IMR-90 (cell line): ENCODE data around the gene TNN. TPM values are rescaled to one million over a fixed set of nuclear protein-coding genes. Genes with fewer than 3 reads are reported as not detected.

Experiments
- ATAC-seq: fragments of 200-7000 bp; cut with Tn5 transposase; 2 replicates; pipeline ENCODE4 v1.9.1; 2020; ENCODE audit warnings: low read depth, mild to moderate bottlenecking, moderate library complexity
- BruUV-seq: library from RNA; stranded (reverse); fragments of 400-500 nt; replicated peaks from 2 replicates; lab custom pipeline; 2021; lab: Mats Ljungman, UMichigan
- CTCF ChIA-PET: fragments of 300-600 bp; formaldehyde crosslinking; extraction: SDS; loops from one replicate; lab custom pipeline; 2021; ENCODE audit warnings: antibody characterized with exemption; lab: Yijun Ruan, JAX
- POLR2A ChIA-PET: fragments of 300-600 bp; sonication (Branson Sonifier 250); formaldehyde crosslinking; loops from one replicate; lab custom pipeline; 2022; ENCODE audit warnings: antibody characterized with exemption; ENCODE audit not compliant: unreplicated experiment; lab: Charles Lee
- DNase-seq: peaks from one replicate; pipeline ENCODE4 v3.0.0; 2013
- H2AFZ ChIP-seq: replicated peaks from 2 replicates; pipeline ENCODE3; 2013; ENCODE audit warnings: low read length, mild to moderate bottlenecking; ENCODE audit not compliant: poor library complexity
- H2AK5ac ChIP-seq: 2 replicates; pipeline ENCODE4 v1.6.1; 2013; ENCODE audit warnings: low read depth, low read length, inconsistent platforms
- H2AK9ac ChIP-seq: replicated peaks from 2 replicates; pipeline ENCODE3; 2013; ENCODE audit warnings: mild to moderate bottlenecking, low read depth, low read length, moderate library complexity; ENCODE audit not compliant: poor library complexity
- H2BK120ac ChIP-seq: 2 replicates; pipeline ENCODE4 v1.6.1; 2013; ENCODE audit warnings: low read depth, low read length, inconsistent platforms
- H2BK15ac ChIP-seq: 3 replicates; pipeline ENCODE4 v1.6.1; 2013; ENCODE audit warnings: low read depth, low read length, inconsistent platforms
- H2BK20ac ChIP-seq: 2 replicates; pipeline ENCODE4 v1.6.1; 2013; ENCODE audit warnings: low read depth, mild to moderate bottlenecking, inconsistent platforms, low read length, moderate library complexity
- H2BK5ac ChIP-seq: 2 replicates; pipeline ENCODE4 v1.6.1; 2013; ENCODE audit warnings: mild to moderate bottlenecking, low read depth, low read length, inconsistent platforms; ENCODE audit not compliant: poor library complexity, severe bottlenecking
- H3K14ac ChIP-seq: replicated peaks from 2 replicates; pipeline ENCODE4 v1.6.1; 2013; ENCODE audit warnings: low read depth, low read length, inconsistent platforms
- H3K18ac ChIP-seq: 2 replicates; pipeline ENCODE4 v1.6.1; 2013; ENCODE audit warnings: low read depth, low read length, control low read depth
- H3K23ac ChIP-seq: 2 replicates; pipeline ENCODE4 v1.6.1; 2013; ENCODE audit warnings: low read depth, low read length, inconsistent platforms
- H3K27ac ChIP-seq: 2 replicates; pipeline ENCODE4 v1.5.1; 2013; ENCODE audit warnings: mild to moderate bottlenecking, control low read depth, low read length; ENCODE audit not compliant: insufficient read depth
- H3K27me3 ChIP-seq: 2 replicates; pipeline ENCODE4 v1.6.1; 2013; ENCODE audit warnings: low read length; ENCODE audit not compliant: control insufficient read depth, insufficient read depth
- H3K36me3 ChIP-seq: 2 replicates; pipeline ENCODE4 v1.6.1; 2013; ENCODE audit warnings: low read length, mixed read lengths; ENCODE audit not compliant: control insufficient read depth, insufficient read depth
- H3K4ac ChIP-seq: 2 replicates; pipeline ENCODE4 v1.6.1; 2013; ENCODE audit warnings: low read depth, low read length, inconsistent platforms
- H3K4me1 ChIP-seq: 2 replicates; pipeline ENCODE4 v1.6.1; 2013; ENCODE audit warnings: low read length, mixed read lengths; ENCODE audit not compliant: control insufficient read depth, insufficient read depth
- H3K4me2 ChIP-seq: 2 replicates; pipeline ENCODE4 v1.6.1; 2013; ENCODE audit warnings: low read depth, mild to moderate bottlenecking, control low read depth, low read length, moderate library complexity
- H3K4me3 ChIP-seq: 2 replicates; pipeline ENCODE4 v1.5.1; 2013; ENCODE audit warnings: low read depth, mild to moderate bottlenecking, control low read depth, low read length, moderate library complexity; ENCODE audit not compliant: insufficient read depth
- H3K56ac ChIP-seq: 2 replicates; pipeline ENCODE4 v1.6.1; 2013; ENCODE audit warnings: low read length, inconsistent platforms; ENCODE audit not compliant: insufficient read depth; ENCODE audit errors: extremely low read depth
- H3K79me1 ChIP-seq, 2 experiments: 2 replicates each; pipeline ENCODE4 v1.6.1; 2013; ENCODE audit warnings: low read length in 2 of 2, inconsistent platforms in 1 of 2, low read depth in 1 of 2
- H3K9ac ChIP-seq: 2 replicates; pipeline ENCODE4 v1.6.1; 2013; ENCODE audit warnings: low read depth, low read length, control low read depth
- H3K9me1 ChIP-seq: 2 replicates; pipeline ENCODE4 v1.6.1; 2013; ENCODE audit warnings: low read length, inconsistent platforms; ENCODE audit not compliant: insufficient read depth
- H3K9me3 ChIP-seq: 2 replicates; pipeline ENCODE4 v1.6.1; 2013; ENCODE audit warnings: low read length; ENCODE audit not compliant: control insufficient read depth, insufficient read depth
- H4K20me1 ChIP-seq: 2 replicates; pipeline ENCODE4 v1.6.1; 2013; ENCODE audit warnings: low read length, inconsistent platforms; ENCODE audit not compliant: insufficient read depth
- H4K5ac ChIP-seq: 2 replicates; pipeline ENCODE4 v1.6.1; 2013; ENCODE audit warnings: mild to moderate bottlenecking, low read depth, low read length, control low read depth
- H4K8ac ChIP-seq, 2 experiments: 2 replicates each; pipeline ENCODE4 v1.6.1; 2013; ENCODE audit warnings: low read depth in 2 of 2, low read length in 2 of 2, control low read depth in 1 of 2, inconsistent platforms in 1 of 2
- H4K91ac ChIP-seq: 2 replicates; pipeline ENCODE4 v1.6.1; 2013; ENCODE audit warnings: low read depth, low read length, inconsistent platforms; ENCODE audit not compliant: insufficient read depth
- BHLHE40 ChIP-seq: fragments of 150-350 bp; IDR thresholded peaks from 2 replicates; pipeline ENCODE4 v1.6.1; 2016; ENCODE audit warnings: mild to moderate bottlenecking, low read depth, low read length
- CEBPB ChIP-seq: IDR thresholded peaks from 2 replicates; pipeline ENCODE4 v1.6.1; 2012; ENCODE audit warnings: low read depth, low read length, improper control_type of control experiment
- MAFK ChIP-seq: IDR thresholded peaks from 2 replicates; pipeline ENCODE4 v1.6.1; 2012; ENCODE audit warnings: low read depth, low read length, improper control_type of control experiment
- MXI1 ChIP-seq: IDR thresholded peaks from 2 replicates; pipeline ENCODE4 v1.6.1; 2012; ENCODE audit warnings: low read depth, mild to moderate bottlenecking, low read length, moderate library complexity, borderline replicate concordance
- POLR2A ChIP-seq: IDR thresholded peaks from 2 replicates; pipeline ENCODE4 v1.6.1; 2012; ENCODE audit warnings: mild to moderate bottlenecking, low read depth, low read length
- RAD21 ChIP-seq: IDR thresholded peaks from 2 replicates; pipeline ENCODE4 v1.6.1; 2012; ENCODE audit warnings: low read length, improper control_type of control experiment
- RFX5 ChIP-seq: IDR thresholded peaks from 2 replicates; pipeline ENCODE4 v1.8.0; 2012; ENCODE audit warnings: low read depth, mild to moderate bottlenecking, low read length, moderate library complexity
- WGBS, 2 experiments: methylation state at CpG; one replicate each; pipeline versions ENCODE4 v1.1.5 to v1.1.7; 2013; ENCODE audit warnings: missing lambda C conversion rate in 2 of 2; ENCODE audit not compliant: insufficient read length in 1 of 2; ENCODE audit errors: extremely low coverage in 2 of 2; 5-methylcytosine and 5-hydroxymethylcytosine counted together
- dilution Hi-C: fragments of 300-500 bp; cut with HindIII; formaldehyde crosslinking; loops from one replicate; pipeline ENCODE4 v1.14.3; 2018; ENCODE audit warnings: low sequenced_read_pairs; ENCODE audit not compliant: unreplicated experiment
- in situ Hi-C: fragments of 300-500 bp; cut with MboI; formaldehyde crosslinking; loops from 3 replicates; pipeline ENCODE4 v1.14.3; 2019; ENCODE audit warnings: low sequenced_read_pairs, inconsistent platforms, mixed read lengths
- intact Hi-C: fragments of 100-400 bp; cut with micrococcal nuclease; formaldehyde crosslinking; loops from 2 replicates; pipeline ENCODE4 v1.10.0; 2022
- polyA plus RNA-seq, 3 experiments: library from polyadenylated mRNA; depleted of rRNA; stranded (reverse); fragments of >200 nt; gene quantifications; 2 replicates each; pipeline ENCODE4 v1.2.3, GENCODE V29; 2012; ENCODE audit warnings: low replicate concordance in 1 of 3
- total RNA-seq: library from RNA; depleted of rRNA; stranded (reverse); fragments of >200 nt; gene quantifications from 2 replicates; pipeline ENCODE4 v1.2.3, GENCODE V29; 2012
- TF ChIP-seq, protein P1 (sequence below): fragments of 150-350 bp; IDR thresholded peaks from 2 replicates; pipeline ENCODE4 v1.6.1; 2017; ENCODE audit warnings: mild to moderate bottlenecking, antibody characterized with exemption, low read length, low read depth
- TF ChIP-seq, protein P2 (sequence below): conservative IDR thresholded peaks from 2 replicates; pipeline ENCODE4 v1.5.1; 2012; ENCODE audit warnings: mild to moderate bottlenecking, low read depth, low read length, improper control_type of control experiment

TNN gene
- total and polyA plus RNA-seq, 2 of the 4 experiments (the other 2 are of a cell fraction): not detected

DNA sequence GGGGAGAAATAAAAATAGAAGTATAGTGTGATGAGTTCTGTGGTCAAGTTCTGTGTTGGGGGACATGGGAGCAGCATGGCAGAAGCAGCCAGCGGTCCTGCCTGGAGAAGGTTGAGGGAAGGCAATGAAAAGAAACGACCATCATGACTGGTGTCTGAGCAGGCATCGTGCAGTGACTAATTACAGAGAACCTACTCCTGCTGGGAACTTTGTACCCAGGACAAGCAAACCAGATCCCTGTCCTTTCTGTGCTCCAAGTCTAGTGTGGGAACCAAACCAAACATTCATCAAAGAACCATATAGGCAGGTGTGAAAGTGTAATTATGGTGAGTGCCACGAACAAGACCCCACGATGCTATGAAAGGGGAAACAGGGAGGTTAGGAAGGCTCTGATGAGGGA lies 99.1 kb downstream of the TNN start:
- H3K56ac ChIP-seq: no peak overlapping the region
- CTCF ChIA-PET: no interaction called here
- no peaks in the 10 kb centered on the region for H3K9me1 ChIP-seq
- H2AFZ ChIP-seq: no peak overlapping the region
- H2BK120ac ChIP-seq: no peak overlapping the region
- no peak overlapping the region for H2BK5ac ChIP-seq
- no peak overlapping the region for H3K23ac ChIP-seq
- H2BK20ac ChIP-seq: no peak overlapping the region
- no peak overlapping the region for H3K4ac ChIP-seq
- 57% methylated on average over 1 of the region's 5 CpGs; no CpG with 5 or more reads in 1 of the 2 experiments for WGBS, 2 experiments
- H4K5ac ChIP-seq: no peak overlapping the region
- no peaks in the 10 kb centered on the region for H3K27me3 ChIP-seq
- POLR2A ChIA-PET: no interaction called here
- H3K4me2 ChIP-seq: no peak overlapping the region
- no peaks in the 10 kb centered on the region for H3K4me1 ChIP-seq
- no peak for TF ChIP-seq POLR2A
- TF ChIP-seq RFX5: no peak
- TF ChIP-seq, protein P1, sequence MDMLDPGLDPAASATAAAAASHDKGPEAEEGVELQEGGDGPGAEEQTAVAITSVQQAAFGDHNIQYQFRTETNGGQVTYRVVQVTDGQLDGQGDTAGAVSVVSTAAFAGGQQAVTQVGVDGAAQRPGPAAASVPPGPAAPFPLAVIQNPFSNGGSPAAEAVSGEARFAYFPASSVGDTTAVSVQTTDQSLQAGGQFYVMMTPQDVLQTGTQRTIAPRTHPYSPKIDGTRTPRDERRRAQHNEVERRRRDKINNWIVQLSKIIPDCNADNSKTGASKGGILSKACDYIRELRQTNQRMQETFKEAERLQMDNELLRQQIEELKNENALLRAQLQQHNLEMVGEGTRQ: no peak
- no peak for TF ChIP-seq BHLHE40
- no peak for TF ChIP-seq MXI1
- TF ChIP-seq, protein P2, sequence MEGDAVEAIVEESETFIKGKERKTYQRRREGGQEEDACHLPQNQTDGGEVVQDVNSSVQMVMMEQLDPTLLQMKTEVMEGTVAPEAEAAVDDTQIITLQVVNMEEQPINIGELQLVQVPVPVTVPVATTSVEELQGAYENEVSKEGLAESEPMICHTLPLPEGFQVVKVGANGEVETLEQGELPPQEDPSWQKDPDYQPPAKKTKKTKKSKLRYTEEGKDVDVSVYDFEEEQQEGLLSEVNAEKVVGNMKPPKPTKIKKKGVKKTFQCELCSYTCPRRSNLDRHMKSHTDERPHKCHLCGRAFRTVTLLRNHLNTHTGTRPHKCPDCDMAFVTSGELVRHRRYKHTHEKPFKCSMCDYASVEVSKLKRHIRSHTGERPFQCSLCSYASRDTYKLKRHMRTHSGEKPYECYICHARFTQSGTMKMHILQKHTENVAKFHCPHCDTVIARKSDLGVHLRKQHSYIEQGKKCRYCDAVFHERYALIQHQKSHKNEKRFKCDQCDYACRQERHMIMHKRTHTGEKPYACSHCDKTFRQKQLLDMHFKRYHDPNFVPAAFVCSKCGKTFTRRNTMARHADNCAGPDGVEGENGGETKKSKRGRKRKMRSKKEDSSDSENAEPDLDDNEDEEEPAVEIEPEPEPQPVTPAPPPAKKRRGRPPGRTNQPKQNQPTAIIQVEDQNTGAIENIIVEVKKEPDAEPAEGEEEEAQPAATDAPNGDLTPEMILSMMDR: no peak
- no peak for TF ChIP-seq RAD21
- no peak for TF ChIP-seq CEBPB
- TF ChIP-seq MAFK: no peak
- H2AK9ac ChIP-seq: no peak overlapping the region
- no peak overlapping the region for H4K8ac ChIP-seq
- no peak overlapping the region for H2AK5ac ChIP-seq
- no peak overlapping the region for H3K4me3 ChIP-seq
- DNase-seq: no peak
- H3K9ac ChIP-seq: no peak overlapping the region
- no peaks in the 10 kb centered on the region for H3K9me3 ChIP-seq
- H3K36me3 ChIP-seq: no peaks in the 10 kb centered on the region
- dilution Hi-C loops (no loop called here), in situ Hi-C loops (loop anchor here (25.0 kb wide), 1 partner anchor 1696 kb away; no protein-coding TSS in a partner anchor), intact Hi-C loops (no loop called here)
- no peak overlapping the region for H3K14ac ChIP-seq
- H2BK15ac ChIP-seq: no peak overlapping the region
- H3K79me1 ChIP-seq: no peaks in the 10 kb centered on the region
- no TSS peak for BruUV-seq
- no peak overlapping the region for H3K18ac ChIP-seq
- ATAC-seq: no peak
- no peaks in the 10 kb centered on the region for H4K20me1 ChIP-seq
- H3K27ac ChIP-seq: no peak overlapping the region
- no peak overlapping the region for H4K91ac ChIP-seq
